ENCODE results near the gene CXCL5.

- no peak for TF ChIP-seq POLR2A (IDR thresholded peaks at IDR 0.05; ENCODE audit: low read length)
- no peak for TF ChIP-seq GATA1 (IDR thresholded peaks at IDR 0.05; ENCODE audit: low read depth, low read length)
Measured at GRCh38 chr4:73967866-73968265, 30.6 kb downstream of the CXCL5 start.

Data from erythroblast (primary cell).